Measurements from ENCODE around the gene RLN1.
"Not testable (repeated sequence)": the region's sequence is repeated elsewhere in the genome, so short reads cannot be mapped to it uniquely, and the experiment has no call there.

Gene RLN1

GRCh38 chr9:5338992-5339981 lies at the start of gene RLN1:
Gene RLN1 (minus strand): TSS chr9:5339876. CDS start chr9:5339746, 130 bp downstream.
- not testable (repeated sequence) for DNase-seq

- no peak for DNase-seq
Measured at GRCh38 chr9:5389109-5389732, 49.5 kb upstream of the RLN1 start.

- no peak for DNase-seq
Measured at GRCh38 chr9:5388026-5388819, 48.5 kb upstream of the RLN1 start.

GRCh38 chr9:5384436-5384835 lies 44.8 kb upstream of the RLN1 start:
- no peak for DNase-seq

GRCh38 chr9:5382479-5382878 lies 42.8 kb upstream of the RLN1 start:
- DNase-seq: no peak

GRCh38 chr9:5375790-5376477 lies 36.3 kb upstream of the RLN1 start:
- DNase-seq: no peak

GRCh38 chr9:5375091-5375490 lies 35.4 kb upstream of the RLN1 start:
- DNase-seq: no peak

GRCh38 chr9:5364294-5365024 lies 24.8 kb upstream of the RLN1 start:
- no peak for DNase-seq

GRCh38 chr9:5361326-5362010 lies 21.8 kb upstream of the RLN1 start:
- no peak for DNase-seq

GRCh38 chr9:5360341-5360740 lies 20.7 kb upstream of the RLN1 start:
- DNase-seq: no peak

GRCh38 chr9:5357431-5358105 lies 17.9 kb upstream of the RLN1 start:
- no peak for DNase-seq

- DNase-seq: no peak
Measured at GRCh38 chr9:5355817-5356216, 16.1 kb upstream of the RLN1 start.

GRCh38 chr9:5355226-5355625 lies 15.6 kb upstream of the RLN1 start:
- no peak for DNase-seq

GRCh38 chr9:5354184-5354583 lies 14.5 kb upstream of the RLN1 start:
- no peak for DNase-seq

- DNase-seq: no peak
Measured at GRCh38 chr9:5352637-5353248, 13.1 kb upstream of the RLN1 start.

GRCh38 chr9:5336688-5337087 lies 3.0 kb downstream of the RLN1 start:
- no peak for DNase-seq

- not testable (repeated sequence) for DNase-seq
Measured at GRCh38 chr9:5331276-5331675, 8.4 kb downstream of the RLN1 start.

GRCh38 chr9:5326893-5327548 lies 12.7 kb downstream of the RLN1 start:
- DNase-seq: no peak

GRCh38 chr9:5326187-5326586 lies 13.5 kb downstream of the RLN1 start:
- DNase-seq: no peak

- DNase-seq: not testable (repeated sequence)
Measured at GRCh38 chr9:5321601-5322000, 18.1 kb downstream of the RLN1 start.

Data from activated CD8-positive, alpha-beta memory T cell treated with anti-CD3 and anti-CD28 coated beads, Interleukin-2, amount 50 U/mL, for 48 hours (primary cell).